Measurements from ENCODE around the gene PDXP. TPM values are rescaled to one million over a fixed set of nuclear protein-coding genes. Genes with fewer than 3 reads are reported as not detected.

The PDXP gene
- total and polyA plus RNA-seq, 2 of the 13 experiments (the other 11 are each of a cell fraction or from before 2014, with no cell fraction given), result 58.2 to 70.6 TPM

DNA sequence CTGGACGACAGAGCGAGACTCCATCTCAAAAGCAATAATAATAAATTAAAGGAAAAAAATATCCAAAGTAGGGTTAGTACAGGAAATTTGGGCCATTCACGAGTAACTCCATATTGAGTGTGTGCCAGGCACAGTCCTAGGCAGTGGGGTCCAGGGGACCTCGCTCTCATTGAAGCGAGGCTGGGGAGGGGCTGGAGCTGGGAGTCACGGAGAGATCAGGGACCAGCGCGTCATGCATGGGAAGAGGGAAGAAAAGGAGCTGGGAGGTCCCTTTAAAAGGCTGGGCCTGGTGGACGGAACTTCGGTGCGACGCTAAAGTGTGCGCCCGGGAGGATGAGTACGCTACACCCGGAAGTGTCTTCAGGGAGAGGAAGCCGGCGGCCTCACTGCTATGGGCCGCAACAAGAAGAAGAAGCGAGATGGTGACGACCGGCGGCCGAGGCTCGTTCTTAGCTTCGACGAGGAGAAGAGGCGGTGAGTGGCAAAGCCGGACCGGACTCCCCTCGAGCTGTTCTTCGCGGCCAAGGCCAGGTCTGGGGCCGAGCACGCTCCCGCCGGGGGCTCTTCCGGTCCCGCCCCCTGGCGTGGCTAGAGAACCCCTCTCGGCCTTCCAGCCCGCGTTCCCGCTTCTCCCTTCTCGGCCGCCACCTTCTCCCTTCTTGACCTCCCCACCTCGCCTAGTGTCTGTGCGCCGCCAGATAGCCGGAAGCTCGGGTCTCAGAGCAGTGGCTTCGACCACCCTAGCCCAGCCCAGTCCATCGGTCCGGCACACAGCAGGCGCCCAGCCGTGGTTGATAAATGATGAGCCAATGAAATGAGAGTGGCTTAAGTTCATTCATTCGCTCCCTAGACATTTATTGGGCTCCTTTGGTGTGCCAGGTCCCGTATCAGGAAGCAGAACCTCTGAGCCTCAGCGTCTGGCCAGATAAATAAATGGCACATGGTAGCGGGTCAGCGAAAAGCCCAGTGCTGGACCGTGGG, 27.8 kb downstream of the PDXP start, which contains the start of gene NOL12 (continued):
- TF ChIP-seq SP2 (CRISPR knock-in tag; IDR thresholded peaks at IDR 0.05) (peak; percentile 72; the same call in 1 of the 2 replicates), ZNF737 (CRISPR knock-in tag; IDR thresholded peaks at IDR 0.05; ENCODE audit: borderline replicate concordance) (0 out of 2 replicates have a peak, but pooled peaks have one; percentile 81), ZNF720 (CRISPR knock-in tag; IDR thresholded peaks at IDR 0.05) (no peak), IKZF1 (IDR thresholded peaks at IDR 0.05) (no peak), ZNF136 (CRISPR knock-in tag; IDR thresholded peaks at IDR 0.05; ENCODE audit: low read depth) (no peak; the same call in 1 of the 2 replicates), NAIF1 (CRISPR knock-in tag; IDR thresholded peaks at IDR 0.05; ENCODE audit: borderline replicate concordance) (peak; percentile 30; the same call in 1 of the 2 replicates), GZF1 (CRISPR knock-in tag; IDR thresholded peaks at IDR 0.05) (0 out of 2 replicates have a peak, but pooled peaks have one; percentile 25), HNRNPLL (IDR thresholded peaks at IDR 0.05; ENCODE audit: low read depth, low read length, poor library complexity, severe bottlenecking) (peak; percentile 50), ZNF775 (CRISPR knock-in tag; IDR thresholded peaks at IDR 0.05; ENCODE audit: borderline replicate concordance) (peak; percentile 99), NRL (CRISPR knock-in tag; IDR thresholded peaks at IDR 0.05; ENCODE audit: borderline replicate concordance) (peak; percentile 19; the same call in 1 of the 2 replicates), ERF (CRISPR knock-in tag; IDR thresholded peaks at IDR 0.05) (peak; percentile 83), FOXK1 (CRISPR knock-in tag; IDR thresholded peaks at IDR 0.05; ENCODE audit: borderline replicate concordance, low read depth) (peak; percentile 91), POLR2AphosphoS5 (IDR thresholded peaks at IDR 0.05; ENCODE audit: low read depth, low read length) (peak; percentile 49; the same call in 1 of the 2 replicates), ZNF724P (CRISPR knock-in tag; IDR thresholded peaks at IDR 0.05; ENCODE audit: borderline replicate concordance) (0 out of 2 replicates have a peak, but pooled peaks have one; percentile 35), SAFB2 (CRISPR knock-in tag; IDR thresholded peaks at IDR 0.05; ENCODE audit: borderline replicate concordance, low read depth) (peak; percentile 58; the same call in 1 of the 2 replicates), ZBTB7A (CRISPR knock-in tag; IDR thresholded peaks at IDR 0.05) (peak; percentile 67; the same call in 1 of the 2 replicates), ZNF552 (CRISPR knock-in tag; IDR thresholded peaks at IDR 0.05; ENCODE audit: borderline replicate concordance) (peak; percentile 37; the same call in 1 of the 2 replicates)
- TF ChIP-seq, protein P1, sequence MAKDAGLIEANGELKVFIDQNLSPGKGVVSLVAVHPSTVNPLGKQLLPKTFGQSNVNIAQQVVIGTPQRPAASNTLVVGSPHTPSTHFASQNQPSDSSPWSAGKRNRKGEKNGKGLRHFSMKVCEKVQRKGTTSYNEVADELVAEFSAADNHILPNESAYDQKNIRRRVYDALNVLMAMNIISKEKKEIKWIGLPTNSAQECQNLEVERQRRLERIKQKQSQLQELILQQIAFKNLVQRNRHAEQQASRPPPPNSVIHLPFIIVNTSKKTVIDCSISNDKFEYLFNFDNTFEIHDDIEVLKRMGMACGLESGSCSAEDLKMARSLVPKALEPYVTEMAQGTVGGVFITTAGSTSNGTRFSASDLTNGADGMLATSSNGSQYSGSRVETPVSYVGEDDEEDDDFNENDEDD (CRISPR knock-in tag; IDR thresholded peaks at IDR 0.05; ENCODE audit: borderline replicate concordance), result no peak; the same call in 1 of the 2 replicates
- TF ChIP-seq, protein P2, sequence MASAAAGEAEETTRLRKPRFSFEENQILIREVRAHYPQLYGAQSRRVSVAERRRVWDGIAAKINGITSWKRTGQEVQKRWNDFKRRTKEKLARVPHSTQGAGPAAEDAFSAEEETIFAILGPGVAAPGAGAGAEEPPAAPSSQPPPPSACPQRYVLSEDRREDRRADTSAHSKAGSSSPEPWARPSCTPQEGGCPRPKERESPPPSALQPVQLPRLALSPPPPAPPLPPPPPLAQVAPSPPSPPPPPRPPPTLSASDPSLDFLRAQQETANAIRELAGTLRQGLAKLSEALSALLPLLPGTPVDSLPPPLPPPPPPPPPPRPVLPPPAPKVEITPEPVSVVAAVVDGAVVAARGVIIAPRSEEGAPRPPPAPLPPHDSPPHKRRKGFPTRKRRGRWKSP (CRISPR knock-in tag; IDR thresholded peaks at IDR 0.05), result peak; percentile 23; the same call in 1 of the 2 replicates
- TF ChIP-seq, protein P3, sequence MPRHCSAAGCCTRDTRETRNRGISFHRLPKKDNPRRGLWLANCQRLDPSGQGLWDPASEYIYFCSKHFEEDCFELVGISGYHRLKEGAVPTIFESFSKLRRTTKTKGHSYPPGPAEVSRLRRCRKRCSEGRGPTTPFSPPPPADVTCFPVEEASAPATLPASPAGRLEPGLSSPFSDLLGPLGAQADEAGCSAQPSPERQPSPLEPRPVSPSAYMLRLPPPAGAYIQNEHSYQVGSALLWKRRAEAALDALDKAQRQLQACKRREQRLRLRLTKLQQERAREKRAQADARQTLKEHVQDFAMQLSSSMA (CRISPR knock-in tag; IDR thresholded peaks at IDR 0.05), result peak; percentile 41; the same call in 1 of the 2 replicates

All from HepG2 (cell line).